Measurements from ENCODE around the gene SYNE1.
"Not testable (repeated sequence)": the region's sequence is repeated elsewhere in the genome, so short reads cannot be mapped to it uniquely, and the experiment has no call there.

SYNE1 gene

GRCh38 chr6:152155792-152156191, 481.4 kb downstream of the SYNE1 start:
- Histone ChIP-seq H3K36me3 (ENCODE audit: control insufficient read depth, insufficient read depth, low read length) (no peaks in the 10 kb centered on the region), H3K4me3 (ENCODE audit: low read depth, low read length) (no peak overlapping the region), H3K4me1 (ENCODE audit: control insufficient read depth, insufficient read depth, low read length) (no peaks in the 10 kb centered on the region), H3K9ac (ENCODE audit: low read depth, low read length) (no peak overlapping the region), H3K27me3 (ENCODE audit: control insufficient read depth, insufficient read depth, low read length) (no peaks in the 10 kb centered on the region), H3K27ac (ENCODE audit: low read depth, low read length) (no peak overlapping the region), H3K9me3 (ENCODE audit: control insufficient read depth, insufficient read depth, low read length) (no peaks in the 10 kb centered on the region)

DNA sequence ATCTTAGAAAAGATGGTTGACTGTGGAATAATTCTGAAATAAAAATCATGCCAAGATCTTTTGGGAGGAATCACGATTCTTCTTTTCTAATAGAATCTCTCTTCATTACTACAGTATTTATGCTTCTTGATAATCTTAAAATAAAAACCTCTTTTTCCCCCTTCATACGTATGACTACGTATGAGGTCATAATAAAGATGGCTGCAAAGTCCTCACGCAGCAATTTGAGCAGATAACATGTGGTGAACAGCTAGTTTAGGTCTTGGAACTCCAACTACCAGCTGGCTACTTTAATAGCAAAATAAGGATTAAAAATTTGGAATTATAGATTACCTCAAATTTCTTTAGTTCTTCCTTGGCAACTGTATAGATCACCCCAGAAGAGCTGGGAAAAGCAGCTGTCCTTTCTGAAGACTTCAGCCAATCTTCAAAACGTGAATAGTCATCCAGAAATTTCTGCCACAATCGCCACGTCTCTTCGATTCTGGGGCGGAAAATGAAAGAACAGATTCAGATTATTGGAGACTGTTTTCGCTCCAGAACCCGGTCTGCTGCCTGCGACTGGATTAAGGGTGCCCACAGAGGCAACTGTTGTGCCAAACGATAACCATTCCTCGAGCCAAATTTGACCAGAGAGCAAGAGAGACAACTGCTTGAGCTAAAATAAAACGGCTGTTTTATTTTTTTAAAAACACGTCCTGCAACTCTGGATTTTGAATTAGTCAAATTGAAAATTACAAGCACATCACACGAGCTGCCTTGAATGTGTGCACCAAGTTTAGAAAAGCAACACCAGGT, 482.4 kb downstream of the SYNE1 start:
- H3K27me3 ChIP-seq (ENCODE audit: control insufficient read depth, insufficient read depth, low read length): no peaks in the 10 kb centered on the region
- no peaks in the 10 kb centered on the region for H3K4me1 ChIP-seq (ENCODE audit: control insufficient read depth, insufficient read depth, low read length)
- H3K27ac ChIP-seq (ENCODE audit: low read depth, low read length): no peak overlapping the region
- H3K36me3 ChIP-seq (ENCODE audit: control insufficient read depth, insufficient read depth, low read length): no peaks in the 10 kb centered on the region
- H3K9me3 ChIP-seq (ENCODE audit: control insufficient read depth, insufficient read depth, low read length): no peaks in the 10 kb centered on the region
- no peak overlapping the region for H3K9ac ChIP-seq (ENCODE audit: low read depth, low read length)
- no peak overlapping the region for H3K4me3 ChIP-seq (ENCODE audit: low read depth, low read length)

DNA sequence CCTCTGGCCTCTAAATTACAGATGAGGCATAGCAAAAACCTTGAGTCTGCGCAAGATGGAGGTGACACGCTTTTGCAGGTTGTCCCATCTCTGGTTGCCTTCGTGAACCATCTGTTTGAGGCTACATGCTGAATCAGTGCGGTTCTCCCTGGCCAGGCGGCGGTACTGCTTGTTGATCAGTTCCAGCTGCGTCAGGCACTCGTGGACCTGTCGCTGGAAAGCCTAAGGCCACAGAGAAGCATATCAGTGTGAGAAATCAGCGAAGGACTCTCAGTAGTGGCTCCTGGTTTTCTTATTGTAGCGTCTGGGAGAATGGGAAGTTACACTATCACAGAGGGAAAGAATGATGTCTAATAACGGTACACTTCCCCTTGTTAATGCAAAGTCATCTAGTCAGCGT, 485.2 kb downstream of the SYNE1 start:
- Histone ChIP-seq H3K27ac (ENCODE audit: low read depth, low read length) (no peak overlapping the region), H3K9me3 (ENCODE audit: control insufficient read depth, insufficient read depth, low read length) (no peaks in the 10 kb centered on the region), H3K9ac (ENCODE audit: low read depth, low read length) (no peak overlapping the region), H3K4me1 (ENCODE audit: control insufficient read depth, insufficient read depth, low read length) (no peaks in the 10 kb centered on the region), H3K27me3 (ENCODE audit: control insufficient read depth, insufficient read depth, low read length) (no peaks in the 10 kb centered on the region), H3K4me3 (ENCODE audit: low read depth, low read length) (no peak overlapping the region), H3K36me3 (ENCODE audit: control insufficient read depth, insufficient read depth, low read length) (no peaks in the 10 kb centered on the region)

DNA sequence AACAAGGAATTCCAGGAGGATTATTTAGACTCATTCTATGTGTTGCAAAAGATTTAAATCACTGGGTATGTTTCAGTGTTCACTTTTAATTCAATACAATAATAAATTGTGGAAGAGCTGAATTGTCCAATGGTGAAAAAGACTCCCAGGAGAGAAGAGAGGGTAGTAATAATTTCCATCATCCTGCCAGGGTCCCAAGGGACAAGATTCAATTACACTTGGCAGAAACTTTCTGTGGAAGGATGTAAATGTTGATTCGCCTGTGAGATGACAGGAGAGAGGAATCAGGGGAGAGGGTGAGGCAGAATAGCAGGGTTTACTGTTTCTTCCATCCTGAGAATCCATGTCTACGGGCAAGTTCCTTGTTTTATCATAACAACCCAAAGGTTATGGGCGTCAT, 487.0 kb downstream of the SYNE1 start:
- Histone ChIP-seq H3K4me1 (ENCODE audit: control insufficient read depth, insufficient read depth, low read length) (no peaks in the 10 kb centered on the region), H3K27me3 (ENCODE audit: control insufficient read depth, insufficient read depth, low read length) (no peaks in the 10 kb centered on the region), H3K4me3 (ENCODE audit: low read depth, low read length) (no peak overlapping the region), H3K36me3 (ENCODE audit: control insufficient read depth, insufficient read depth, low read length) (no peaks in the 10 kb centered on the region), H3K9ac (ENCODE audit: low read depth, low read length) (no peak overlapping the region), H3K9me3 (ENCODE audit: control insufficient read depth, insufficient read depth, low read length) (no peaks in the 10 kb centered on the region), H3K27ac (ENCODE audit: low read depth, low read length) (no peak overlapping the region)

- Histone ChIP-seq H3K36me3 (ENCODE audit: control insufficient read depth, insufficient read depth, low read length) (no peaks in the 10 kb centered on the region), H3K27me3 (ENCODE audit: control insufficient read depth, insufficient read depth, low read length) (no peaks in the 10 kb centered on the region), H3K27ac (ENCODE audit: low read depth, low read length) (no peak overlapping the region), H3K4me3 (ENCODE audit: low read depth, low read length) (no peak overlapping the region), H3K9me3 (ENCODE audit: control insufficient read depth, insufficient read depth, low read length) (no peaks in the 10 kb centered on the region), H3K4me1 (ENCODE audit: control insufficient read depth, insufficient read depth, low read length) (no peaks in the 10 kb centered on the region), H3K9ac (ENCODE audit: low read depth, low read length) (no peak overlapping the region)
Measured at GRCh38 chr6:152148412-152148811, 488.8 kb downstream of the SYNE1 start.

GRCh38 chr6:152147269-152147668, 489.9 kb downstream of the SYNE1 start:
- H3K9me3 ChIP-seq (ENCODE audit: control insufficient read depth, insufficient read depth, low read length): no peaks in the 10 kb centered on the region
- H3K27me3 ChIP-seq (ENCODE audit: control insufficient read depth, insufficient read depth, low read length): no peaks in the 10 kb centered on the region
- H3K36me3 ChIP-seq (ENCODE audit: control insufficient read depth, insufficient read depth, low read length): no peaks in the 10 kb centered on the region
- no peaks in the 10 kb centered on the region for H3K4me1 ChIP-seq (ENCODE audit: control insufficient read depth, insufficient read depth, low read length)
- no peak overlapping the region for H3K9ac ChIP-seq (ENCODE audit: low read depth, low read length)
- H3K27ac ChIP-seq (ENCODE audit: low read depth, low read length): no peak overlapping the region
- no peak overlapping the region for H3K4me3 ChIP-seq (ENCODE audit: low read depth, low read length)

- Histone ChIP-seq H3K36me3 (ENCODE audit: control insufficient read depth, insufficient read depth, low read length) (no peaks in the 10 kb centered on the region), H3K27ac (ENCODE audit: low read depth, low read length) (no peak overlapping the region), H3K9me3 (ENCODE audit: control insufficient read depth, insufficient read depth, low read length) (no peaks in the 10 kb centered on the region)
Measured at GRCh38 chr6:152146385-152146784, 490.8 kb downstream of the SYNE1 start.

DNA sequence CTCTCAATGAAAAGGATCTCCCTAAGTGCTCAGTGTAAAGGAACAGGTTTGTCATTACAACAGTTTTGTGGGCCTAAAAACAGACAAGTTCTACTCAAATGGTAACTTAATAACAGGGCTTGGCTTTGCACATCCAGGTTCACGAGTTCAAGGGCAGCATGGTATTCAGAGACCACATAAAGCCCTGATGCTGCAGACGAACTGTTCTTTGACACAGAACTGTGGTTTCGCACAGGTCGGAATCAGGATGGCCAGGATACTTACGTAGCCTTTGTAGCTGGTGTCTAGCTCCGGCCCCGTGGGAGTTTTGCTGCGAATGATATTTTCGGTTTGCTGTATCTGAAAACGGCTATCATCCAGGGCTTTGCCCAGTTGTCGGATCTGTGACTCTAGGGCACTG, 493.8 kb downstream of the SYNE1 start:
- Histone ChIP-seq H3K36me3 (ENCODE audit: control insufficient read depth, insufficient read depth, low read length) (no peaks in the 10 kb centered on the region), H3K9ac (ENCODE audit: low read depth, low read length) (no peak overlapping the region), H3K4me1 (ENCODE audit: control insufficient read depth, insufficient read depth, low read length) (no peaks in the 10 kb centered on the region), H3K9me3 (ENCODE audit: control insufficient read depth, insufficient read depth, low read length) (no peaks in the 10 kb centered on the region), H3K27me3 (ENCODE audit: control insufficient read depth, insufficient read depth, low read length) (no peaks in the 10 kb centered on the region), H3K4me3 (ENCODE audit: low read depth, low read length) (no peak overlapping the region), H3K27ac (ENCODE audit: low read depth, low read length) (no peak overlapping the region)

More at GRCh38 chr6:152146385-152146784, 490.8 kb downstream of the SYNE1 start:
- Histone ChIP-seq H3K4me1 (ENCODE audit: control insufficient read depth, insufficient read depth, low read length) (no peaks in the 10 kb centered on the region), H3K4me3 (ENCODE audit: low read depth, low read length) (no peak overlapping the region), H3K27me3 (ENCODE audit: control insufficient read depth, insufficient read depth, low read length) (no peaks in the 10 kb centered on the region), H3K9ac (ENCODE audit: low read depth, low read length) (no peak overlapping the region)

DNA sequence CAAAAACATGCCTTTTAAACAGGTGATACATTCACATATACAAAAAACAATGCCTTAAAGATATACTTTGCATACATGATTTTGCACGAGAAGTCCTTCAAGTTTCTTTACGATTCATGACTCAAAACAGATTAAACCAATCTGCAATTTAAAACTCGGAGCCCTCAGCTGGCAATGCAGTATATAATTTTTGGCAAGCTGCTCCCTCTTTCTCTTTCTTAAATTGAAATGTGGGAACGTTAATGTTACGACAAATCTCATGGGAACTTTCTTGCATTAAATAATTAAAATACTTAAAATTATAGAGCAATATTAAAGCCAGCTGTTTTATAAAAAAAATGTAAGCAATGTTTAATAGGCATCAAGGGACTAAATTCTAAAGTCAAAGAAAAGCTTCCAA, 495.1 kb downstream of the SYNE1 start:
- no peak overlapping the region for H3K27ac ChIP-seq (ENCODE audit: low read depth, low read length)
- no peaks in the 10 kb centered on the region for H3K9me3 ChIP-seq (ENCODE audit: control insufficient read depth, insufficient read depth, low read length)
- H3K9ac ChIP-seq (ENCODE audit: low read depth, low read length): no peak overlapping the region
- no peak overlapping the region for H3K4me3 ChIP-seq (ENCODE audit: low read depth, low read length)
- no peaks in the 10 kb centered on the region for H3K27me3 ChIP-seq (ENCODE audit: control insufficient read depth, insufficient read depth, low read length)
- no peaks in the 10 kb centered on the region for H3K36me3 ChIP-seq (ENCODE audit: control insufficient read depth, insufficient read depth, low read length)
- no peaks in the 10 kb centered on the region for H3K4me1 ChIP-seq (ENCODE audit: control insufficient read depth, insufficient read depth, low read length)

GRCh38 chr6:152138344-152138743, 498.8 kb downstream of the SYNE1 start:
- not testable (repeated sequence) for H3K4me3 ChIP-seq (ENCODE audit: low read depth, low read length); H3K9ac ChIP-seq (ENCODE audit: low read depth, low read length); H3K4me1 ChIP-seq (ENCODE audit: control insufficient read depth, insufficient read depth, low read length); H3K27me3 ChIP-seq (ENCODE audit: control insufficient read depth, insufficient read depth, low read length); H3K27ac ChIP-seq (ENCODE audit: low read depth, low read length); H3K36me3 ChIP-seq (ENCODE audit: control insufficient read depth, insufficient read depth, low read length); H3K9me3 ChIP-seq (ENCODE audit: control insufficient read depth, insufficient read depth, low read length)

DNA sequence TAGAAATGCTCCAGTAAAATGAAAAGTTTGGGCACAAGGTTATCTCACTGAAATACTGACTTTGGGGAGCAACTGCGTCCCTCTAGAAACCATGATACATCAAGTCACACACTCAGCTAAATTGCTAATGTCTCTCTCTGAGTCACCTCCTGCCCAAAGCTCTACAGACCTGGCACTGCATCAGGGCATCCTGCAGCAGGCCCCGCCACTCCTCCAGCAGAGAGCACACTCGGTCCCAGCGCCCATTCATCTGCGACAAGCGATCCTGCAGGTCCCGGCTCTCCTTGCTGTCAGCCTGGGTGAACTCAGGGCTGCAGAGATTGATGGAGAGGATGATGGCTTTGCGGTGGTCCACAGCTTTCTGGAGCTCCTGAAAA, 500.7 kb downstream of the SYNE1 start:
- Histone ChIP-seq H3K9me3 (ENCODE audit: control insufficient read depth, insufficient read depth, low read length) (no peaks in the 10 kb centered on the region), H3K27ac (ENCODE audit: low read depth, low read length) (no peak overlapping the region), H3K4me3 (ENCODE audit: low read depth, low read length) (no peak overlapping the region), H3K27me3 (ENCODE audit: control insufficient read depth, insufficient read depth, low read length) (no peaks in the 10 kb centered on the region), H3K4me1 (ENCODE audit: control insufficient read depth, insufficient read depth, low read length) (no peaks in the 10 kb centered on the region), H3K36me3 (ENCODE audit: control insufficient read depth, insufficient read depth, low read length) (no peaks in the 10 kb centered on the region), H3K9ac (ENCODE audit: low read depth, low read length) (no peak overlapping the region)
